Brain microvascular endothelial cell (primary cell): ENCODE data around the gene KCNB1.

Experiments
- DNase-seq: peaks from one replicate; pipeline ENCODE4 v3.0.0-alpha.2; 2020
- H3K27ac ChIP-seq: fragments of 250-450 bp; sonication (Bioruptor Pico); 2 replicates; pipeline ENCODE4 v1.5.1; 2020; ENCODE audit warnings: mild to moderate bottlenecking, moderate library complexity
- H3K27me3 ChIP-seq: fragments of 250-450 bp; sonication (Bioruptor Pico); replicated peaks from 2 replicates; pipeline ENCODE4 v1.5.1; 2020; ENCODE audit warnings: mild to moderate bottlenecking
- H3K36me3 ChIP-seq: fragments of 250-450 bp; sonication (Bioruptor Pico); replicated peaks from 2 replicates; pipeline ENCODE4 v1.5.1; 2020; ENCODE audit warnings: mild to moderate bottlenecking
- H3K4me3 ChIP-seq: 2 replicates; pipeline ENCODE4 v1.5.1; 2011; ENCODE audit warnings: low read depth, mild to moderate bottlenecking, control low read depth, low read length, moderate library complexity
- in situ Hi-C: cut with HindIII; loops from 2 replicates; pipeline ENCODE4 v1.10.0; 2017; ENCODE audit warnings: low sequenced_read_pairs, low pct_ligation_motif_present
- TF ChIP-seq, protein P1 (sequence below): IDR thresholded peaks from 2 replicates; pipeline ENCODE4 v1.5.1; 2011; ENCODE audit warnings: low read depth, mild to moderate bottlenecking, moderate library complexity, low read length, control low read depth, inconsistent platforms; ENCODE audit errors: missing control alignments

KCNB1 gene

GRCh38 chr20:49388744-49389143 is 93.7 kb downstream of the KCNB1 start:
- no peak for DNase-seq
- Histone ChIP-seq H3K4me3 (no peak overlapping the region), H3K36me3 (no peaks in the 10 kb centered on the region), H3K27ac (no peak overlapping the region), H3K27me3 (peaks cover 10% of the 10 kb centered on the region)
- TF ChIP-seq, protein P1, sequence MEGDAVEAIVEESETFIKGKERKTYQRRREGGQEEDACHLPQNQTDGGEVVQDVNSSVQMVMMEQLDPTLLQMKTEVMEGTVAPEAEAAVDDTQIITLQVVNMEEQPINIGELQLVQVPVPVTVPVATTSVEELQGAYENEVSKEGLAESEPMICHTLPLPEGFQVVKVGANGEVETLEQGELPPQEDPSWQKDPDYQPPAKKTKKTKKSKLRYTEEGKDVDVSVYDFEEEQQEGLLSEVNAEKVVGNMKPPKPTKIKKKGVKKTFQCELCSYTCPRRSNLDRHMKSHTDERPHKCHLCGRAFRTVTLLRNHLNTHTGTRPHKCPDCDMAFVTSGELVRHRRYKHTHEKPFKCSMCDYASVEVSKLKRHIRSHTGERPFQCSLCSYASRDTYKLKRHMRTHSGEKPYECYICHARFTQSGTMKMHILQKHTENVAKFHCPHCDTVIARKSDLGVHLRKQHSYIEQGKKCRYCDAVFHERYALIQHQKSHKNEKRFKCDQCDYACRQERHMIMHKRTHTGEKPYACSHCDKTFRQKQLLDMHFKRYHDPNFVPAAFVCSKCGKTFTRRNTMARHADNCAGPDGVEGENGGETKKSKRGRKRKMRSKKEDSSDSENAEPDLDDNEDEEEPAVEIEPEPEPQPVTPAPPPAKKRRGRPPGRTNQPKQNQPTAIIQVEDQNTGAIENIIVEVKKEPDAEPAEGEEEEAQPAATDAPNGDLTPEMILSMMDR, result no peak
- in situ Hi-C loops, result no loop called here

DNA sequence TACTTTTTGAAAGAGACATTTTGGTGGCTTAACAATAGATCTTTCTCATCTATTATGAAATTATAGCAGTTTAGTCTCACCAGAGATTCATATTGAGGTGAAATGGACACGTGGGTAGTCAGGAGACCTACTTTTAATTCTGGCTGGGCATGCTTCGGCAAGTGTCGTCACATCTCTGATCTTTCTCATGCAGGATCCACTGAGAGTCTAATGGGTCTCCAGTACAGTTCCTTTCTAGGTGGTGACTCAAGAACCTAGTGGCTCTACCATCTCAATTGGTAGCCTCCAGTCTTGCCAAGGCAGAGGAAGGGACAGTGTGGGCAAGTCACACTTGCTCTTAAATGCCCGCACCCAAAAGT is 94.9 kb downstream of the KCNB1 start:
- no peaks in the 10 kb centered on the region for H3K36me3 ChIP-seq
- TF ChIP-seq, protein P1, result no peak
- no peak overlapping the region for H3K27ac ChIP-seq
- H3K4me3 ChIP-seq, result no peak overlapping the region
- no peak for DNase-seq
- in situ Hi-C loops, result no loop called here
- H3K27me3 ChIP-seq, result peaks cover 10% of the 10 kb centered on the region

DNA sequence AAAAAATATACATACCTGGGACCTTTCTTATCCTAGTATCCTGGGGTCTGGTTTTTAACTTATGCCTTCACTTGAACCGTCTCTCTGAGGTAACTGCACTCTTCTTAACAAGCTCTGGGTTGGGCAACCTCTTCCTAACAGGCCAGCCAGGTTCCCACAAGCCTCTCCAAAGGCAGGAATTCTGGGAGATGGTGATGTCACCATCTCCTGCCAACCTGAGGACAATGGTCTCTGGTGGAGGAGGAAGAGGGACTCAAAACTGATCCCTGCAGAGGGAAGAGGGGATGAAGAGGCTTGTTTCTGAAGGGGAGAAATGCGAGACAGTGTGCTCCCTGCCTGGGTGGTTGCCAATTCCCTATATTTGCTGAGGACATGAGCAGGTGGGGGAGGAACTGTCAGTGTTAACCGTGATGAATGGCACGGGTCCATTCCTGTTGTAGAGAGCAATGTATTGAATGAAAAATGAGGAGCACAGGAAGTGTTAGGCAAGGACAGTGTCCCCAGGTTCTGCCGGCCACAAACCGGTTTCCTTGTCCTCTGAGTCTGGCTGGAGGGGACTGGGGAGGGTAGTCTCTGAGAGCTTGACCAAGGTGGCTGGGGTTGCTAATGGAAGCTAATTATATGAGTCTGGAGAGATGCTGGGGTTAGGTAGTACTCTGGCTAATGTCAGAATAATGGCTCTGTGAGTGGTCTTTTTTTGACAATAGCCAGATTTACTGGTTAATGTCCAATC is 95.5 kb downstream of the KCNB1 start:
- Histone ChIP-seq H3K27me3 (peaks cover 10% of the 10 kb centered on the region), H3K27ac (no peak overlapping the region), H3K36me3 (no peaks in the 10 kb centered on the region), H3K4me3 (no peak overlapping the region)
- DNase-seq, result no peak
- TF ChIP-seq, protein P1, result no peak
- in situ Hi-C loops, result no loop called here

DNA sequence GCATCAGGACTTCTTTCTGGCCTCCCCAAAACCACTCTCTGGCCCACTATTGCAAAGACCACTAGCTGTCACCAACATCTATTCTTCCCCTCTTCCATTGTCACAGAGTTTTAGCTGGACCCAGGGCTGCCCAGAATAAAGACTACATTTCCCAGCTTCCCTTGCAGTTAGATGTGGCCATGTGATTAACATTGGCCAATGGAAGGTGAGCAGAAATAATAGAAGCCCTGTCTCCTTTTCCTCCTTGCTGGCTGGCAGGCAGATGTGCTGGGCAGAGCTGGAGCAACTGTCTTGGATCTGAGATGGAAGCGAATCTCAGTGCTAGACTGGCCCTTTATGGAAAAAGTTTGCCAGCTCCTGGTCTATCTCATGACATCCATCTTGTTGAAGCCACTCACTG is 97.0 kb downstream of the KCNB1 start:
- in situ Hi-C loops, result no loop called here
- no peak overlapping the region for H3K4me3 ChIP-seq
- DNase-seq, result peak; percentile 33
- peaks cover 5% of the 10 kb centered on the region for H3K27me3 ChIP-seq
- H3K27ac ChIP-seq, result no peak overlapping the region
- no peaks in the 10 kb centered on the region for H3K36me3 ChIP-seq
- TF ChIP-seq, protein P1, result no peak

- TF ChIP-seq, protein P1, result peak; percentile 85
- Histone ChIP-seq H3K36me3 (no peaks in the 10 kb centered on the region), H3K27me3 (peaks cover 3% of the 10 kb centered on the region), H3K27ac (no peak overlapping the region), H3K4me3 (no peak overlapping the region)
- peak; percentile 60 for DNase-seq
- in situ Hi-C loops, result no loop called here
These were observed 97.7 kb downstream of the KCNB1 start for GRCh38 chr20:49384437-49385434.
